HG02885 (cell line): ENCODE measurements around the gene SLC17A2.

ENCODE experiments used
- ATAC-seq: cut with Tn5 transposase; IDR thresholded peaks from one replicate; pipeline ENCODE4 v1.9.1; 2021; ENCODE audit warnings: mild to moderate bottlenecking; ENCODE audit not compliant: unreplicated experiment, poor library complexity

Gene SLC17A2

GRCh38 chr6:25925876-25926275, 4.6 kb downstream of the SLC17A2 start:
- ATAC-seq, result no peak

DNA sequence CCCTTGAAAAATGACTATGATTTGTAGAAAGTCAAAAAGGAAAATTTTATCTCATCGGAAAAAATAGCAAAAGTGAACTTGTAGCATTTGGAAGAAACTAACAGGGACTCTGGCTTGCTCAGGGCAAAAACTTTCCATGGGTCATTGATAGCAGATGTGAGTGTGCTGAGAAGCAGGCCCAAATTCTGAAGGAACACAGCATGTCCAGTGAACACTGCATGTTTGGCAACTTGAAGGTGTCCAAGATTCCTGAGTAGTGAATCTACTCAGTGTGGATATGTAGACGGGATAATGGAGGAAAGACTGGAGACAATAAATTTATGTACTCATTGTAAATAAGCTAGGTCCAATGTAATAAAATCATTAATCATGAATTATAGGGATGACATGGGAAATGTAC, 8.2 kb downstream of the SLC17A2 start:
- no peak for ATAC-seq

DNA sequence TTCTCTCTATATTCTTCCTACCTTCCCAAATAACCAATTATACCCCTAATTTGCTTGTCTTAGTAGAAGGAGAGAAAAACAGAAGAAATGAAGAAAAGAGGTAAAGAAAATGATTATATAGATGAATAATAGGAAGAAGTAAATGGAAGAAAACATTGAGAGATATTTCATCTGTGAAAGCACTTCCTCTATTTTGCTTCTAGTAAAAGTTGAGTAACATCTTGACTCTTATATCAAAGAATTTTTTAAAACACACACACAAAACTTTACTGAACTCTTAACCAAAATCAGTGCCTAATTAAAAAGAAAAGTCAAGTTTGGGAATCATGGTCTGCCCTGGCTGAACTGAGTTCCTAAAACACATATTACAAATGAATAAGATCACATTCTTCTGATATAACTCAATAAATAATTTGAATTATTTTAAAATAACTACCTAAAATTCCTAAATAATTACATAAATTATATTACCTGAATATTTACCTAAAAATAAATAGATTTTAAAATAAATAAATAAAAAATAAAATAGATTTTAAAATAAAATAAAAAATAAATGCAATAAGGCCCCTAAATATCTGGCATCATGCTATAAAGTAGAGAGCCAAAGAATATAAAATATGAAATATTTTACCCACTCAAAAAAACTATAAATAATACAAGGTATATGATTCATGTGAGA, 8.8 kb downstream of the SLC17A2 start:
- no peak for ATAC-seq

GRCh38 chr6:25919657-25920056, 10.8 kb downstream of the SLC17A2 start:
- ATAC-seq, result no peak

DNA sequence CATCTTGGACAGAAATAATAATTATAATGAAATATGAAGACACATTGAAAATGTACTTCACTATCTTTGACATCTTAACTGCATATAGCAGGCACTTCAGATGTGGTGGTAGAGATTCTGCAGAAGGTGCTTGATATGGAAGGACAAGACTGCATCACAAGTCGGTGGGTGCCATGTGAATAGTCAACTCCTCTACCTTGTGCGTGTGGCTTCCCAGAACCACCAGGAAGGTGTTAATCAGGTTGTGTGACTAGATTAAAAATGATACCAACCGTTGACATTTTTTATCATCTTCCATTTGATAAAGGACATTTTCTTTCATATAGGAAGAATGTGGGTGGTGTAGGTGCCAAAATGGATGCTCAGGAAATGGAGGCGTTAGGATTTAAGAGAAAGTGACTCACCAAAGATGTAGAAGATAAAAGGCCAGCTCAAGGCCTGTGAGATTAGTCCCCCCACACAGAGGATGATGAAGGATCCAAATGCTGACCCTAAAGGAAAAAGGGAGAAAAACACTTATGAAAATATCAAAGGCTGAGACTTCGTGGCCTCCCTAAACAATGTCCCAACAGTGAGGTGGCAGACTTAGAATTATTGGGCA, 12.3 kb downstream of the SLC17A2 start:
- ATAC-seq, result no peak

DNA sequence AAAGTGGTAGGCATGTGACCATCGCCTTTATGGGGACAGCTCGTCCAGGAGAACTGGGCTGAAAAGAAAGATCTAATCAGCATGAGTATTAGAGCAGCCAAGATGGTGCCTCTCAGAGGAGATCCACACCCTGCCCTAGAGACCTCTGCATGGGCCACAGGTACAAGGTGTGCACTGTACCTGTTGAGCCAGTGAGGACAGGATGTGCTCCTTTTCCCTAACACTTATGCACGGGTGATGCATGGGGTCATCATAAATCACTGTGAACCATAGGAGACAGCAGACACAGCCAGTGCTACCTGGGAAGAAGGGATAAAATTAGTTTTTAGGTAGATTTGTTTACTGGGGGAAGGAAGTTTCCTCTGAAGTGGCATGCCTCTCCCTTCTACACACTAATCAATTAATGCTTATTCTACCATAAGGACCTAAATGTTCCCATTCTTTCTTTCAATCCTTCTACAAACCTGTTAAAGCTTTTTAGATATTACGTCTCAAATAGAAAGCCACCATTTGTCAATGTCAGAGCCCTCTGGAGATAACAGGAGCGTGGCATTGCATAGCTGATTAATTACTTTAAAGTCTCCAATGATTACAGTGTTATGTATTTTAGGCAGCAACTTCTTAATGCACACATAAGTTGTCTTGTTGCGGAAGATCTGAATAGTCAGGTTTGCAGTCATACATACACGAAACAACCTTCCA, 13.6 kb downstream of the SLC17A2 start:
- no peak for ATAC-seq

DNA sequence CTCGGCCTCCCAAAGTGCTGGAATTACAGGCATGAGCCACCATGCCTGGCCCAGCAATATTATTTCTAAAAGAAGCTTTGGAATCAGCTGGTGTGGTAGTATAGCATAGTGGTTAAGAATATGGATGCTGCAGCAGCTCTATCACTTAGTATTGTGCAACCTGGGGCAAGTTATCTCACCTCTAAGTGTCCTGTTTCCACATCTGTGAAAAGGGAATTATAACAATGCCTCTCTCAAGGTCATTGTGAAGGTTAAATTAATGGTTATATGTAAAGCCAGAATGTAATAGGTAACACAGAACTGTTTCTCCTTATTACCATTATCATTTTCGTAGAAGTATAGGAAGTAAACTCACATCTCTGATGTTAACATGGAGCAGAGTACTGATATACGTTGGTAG, 14.2 kb downstream of the SLC17A2 start:
- no peak for ATAC-seq

GRCh38 chr6:25913741-25914140, 16.8 kb downstream of the SLC17A2 start:
- ATAC-seq, result no peak

DNA sequence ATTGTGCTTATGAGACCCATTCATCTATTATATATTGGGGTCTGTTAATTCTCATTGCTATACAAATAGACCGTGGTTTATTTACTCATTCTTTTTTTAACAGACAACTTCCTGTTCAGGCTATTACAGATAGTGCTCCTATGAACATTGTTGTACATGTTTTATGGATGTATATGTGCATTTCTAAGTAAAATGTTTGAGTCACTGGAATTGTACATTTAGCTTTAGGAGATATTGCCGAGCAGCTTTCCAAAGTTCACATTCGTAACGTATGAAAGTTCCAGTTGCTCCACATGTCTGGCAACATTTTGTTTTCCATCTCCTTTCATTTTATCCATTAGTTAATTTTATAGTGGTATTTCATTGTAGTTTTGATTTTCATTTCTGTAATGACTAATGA, 19.1 kb downstream of the SLC17A2 start:
- no peak for ATAC-seq

DNA sequence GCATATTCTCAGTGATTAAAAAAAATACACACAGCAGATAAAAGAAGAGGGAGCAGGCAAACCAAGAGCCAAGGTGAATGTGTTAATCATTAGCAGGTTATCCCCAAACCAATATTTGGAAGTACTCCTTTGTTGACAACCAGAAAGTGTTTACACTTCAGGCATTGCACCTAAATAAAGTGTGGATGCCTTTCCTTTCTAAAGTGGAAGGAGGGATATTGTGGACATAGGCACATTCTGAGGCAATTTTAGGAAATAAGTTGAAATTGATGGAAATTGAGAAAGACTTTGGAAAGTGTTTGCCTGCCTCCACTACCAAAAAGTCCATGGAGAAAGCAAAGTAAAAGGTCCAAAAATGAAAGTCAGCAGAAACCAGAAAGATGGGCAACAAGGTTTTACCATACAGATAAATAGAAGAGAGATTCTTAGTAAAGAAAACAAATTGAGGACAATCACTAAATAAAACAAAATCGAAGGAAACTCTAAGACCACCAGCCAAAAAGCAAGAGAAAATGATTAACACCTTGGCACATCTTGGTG, 22.9 kb downstream of the SLC17A2 start:
- ATAC-seq, result no peak

- ATAC-seq, result no peak
Measured at GRCh38 chr6:25903467-25904099, 26.9 kb downstream of the SLC17A2 start.

- ATAC-seq, result no peak
Measured at GRCh38 chr6:25902071-25902470, 28.4 kb downstream of the SLC17A2 start.

DNA sequence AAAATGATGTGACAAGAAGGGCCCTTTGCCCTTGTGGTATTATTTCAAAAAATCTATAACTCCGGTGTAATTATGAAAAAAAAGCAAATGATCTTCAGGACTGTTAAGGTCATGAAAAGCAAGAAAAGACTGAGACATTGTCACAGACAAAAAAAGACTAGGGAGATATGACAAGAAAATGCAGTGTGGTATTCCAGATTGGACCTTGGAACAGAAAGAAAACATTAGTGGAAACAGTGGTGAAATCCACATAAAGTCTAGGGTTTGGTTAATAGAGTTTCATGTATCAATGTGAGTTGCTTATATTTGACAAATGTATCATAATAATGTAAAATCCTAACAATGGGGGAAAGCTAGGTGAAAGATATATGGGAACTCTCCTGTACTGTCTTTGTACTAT, 29.6 kb downstream of the SLC17A2 start:
- ATAC-seq, result no peak

- ATAC-seq, result no peak
Measured at GRCh38 chr6:25899580-25900408, 30.7 kb downstream of the SLC17A2 start.

GRCh38 chr6:25899123-25899522, 31.4 kb downstream of the SLC17A2 start:
- ATAC-seq, result no peak

- no peak for ATAC-seq
Measured at GRCh38 chr6:25898289-25898977, 32.1 kb downstream of the SLC17A2 start.

DNA sequence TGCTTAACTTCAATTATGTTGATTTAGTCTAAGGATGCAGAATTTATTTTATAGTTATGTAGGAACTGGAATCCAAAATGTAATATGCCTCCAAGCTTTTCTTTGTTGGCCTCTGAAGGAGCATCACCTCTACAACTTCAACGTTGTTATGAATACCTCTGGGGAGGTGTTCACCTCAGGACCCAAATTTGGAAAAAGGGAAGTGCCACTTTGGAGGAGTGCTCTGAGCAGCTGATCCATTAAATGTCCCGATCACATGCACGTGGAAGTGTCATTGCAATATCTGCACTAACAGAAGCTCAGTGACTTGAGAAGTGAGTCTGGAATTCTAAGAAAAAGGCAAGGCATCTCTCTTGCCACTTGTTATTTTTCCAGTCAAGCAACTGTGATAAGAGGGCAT, 34.2 kb downstream of the SLC17A2 start:
- ATAC-seq, result no peak

DNA sequence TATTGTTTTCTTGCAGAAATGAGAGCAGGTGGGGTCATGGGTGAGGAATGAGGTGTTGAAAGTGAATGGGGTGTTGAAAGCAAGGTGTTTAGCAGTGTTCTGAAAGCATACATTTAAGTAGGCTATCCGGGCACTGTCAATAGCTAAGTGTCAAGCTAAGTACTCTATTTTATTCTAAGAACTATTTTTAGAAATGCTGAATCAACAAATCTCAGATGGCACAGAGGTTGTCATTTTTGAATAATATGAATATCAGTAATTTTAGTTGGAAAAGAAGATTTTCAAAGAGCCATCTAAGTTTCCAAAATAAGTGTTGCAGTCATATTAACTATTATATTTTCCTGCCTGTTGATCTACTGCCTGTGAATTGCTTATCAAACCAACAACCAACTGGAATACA, 34.7 kb downstream of the SLC17A2 start:
- ATAC-seq, result no peak

DNA sequence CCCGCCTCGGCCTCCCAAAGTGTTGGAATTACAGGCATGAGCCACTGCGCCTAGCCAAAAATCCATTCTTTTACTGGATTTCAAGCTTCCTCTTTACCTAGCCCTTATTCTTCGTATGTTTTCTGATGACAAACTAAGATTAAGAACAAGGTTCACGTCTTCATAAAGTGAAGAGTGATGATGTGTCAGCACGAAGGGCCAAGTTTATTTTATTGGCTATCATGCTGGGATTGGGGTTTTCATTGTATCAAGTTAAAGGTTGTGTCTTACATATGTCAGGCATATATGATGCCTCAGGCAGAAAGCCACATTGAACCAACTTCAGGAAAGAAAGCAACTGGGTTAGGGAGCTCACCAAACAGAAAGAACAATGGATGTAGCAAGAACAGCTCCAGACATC, 36.7 kb downstream of the SLC17A2 start:
- ATAC-seq, result no peak

- ATAC-seq, result no peak
Measured at GRCh38 chr6:25892877-25893276, 37.6 kb downstream of the SLC17A2 start.
